Right lobe of liver (tissue), 4 donors: Measurements from ENCODE around the gene KAT5.

Experiments
- CTCF ChIP-seq, 4 donors: fragments of 200-600 bp in 3 of 4; fragments of 450-650 bp in 1 of 4; IDR thresholded peaks; one replicate each; pipeline versions ENCODE4 v1.5.1 to v1.8.0; 2016 to 2022; ENCODE audit warnings: antibody characterized with exemption in 4 of 4, mild to moderate bottlenecking in 2 of 4
- POLR2A ChIP-seq: fragments of 450-650 bp; IDR thresholded peaks from one replicate; pipeline ENCODE4 v1.6.1; 2017; ENCODE audit warnings: antibody characterized with exemption, mild to moderate bottlenecking
- donor health status: DM: no; HTN: no; CAD: no.
- donor health status: DM: no; HTN: no; CAD: no.
- donor health status: DM: no; HTN: yes; CAD: no.

GRCh38 chr11:65718964-65719492 is 7.0 kb downstream of the KAT5 start:
- TF ChIP-seq CTCF (IDR thresholded peaks at IDR 0.05) (no peak), POLR2A (no peak)
